Keratinocyte (primary cell): Measurements from ENCODE around the gene RYR2. TPM values are rescaled to one million over a fixed set of nuclear protein-coding genes. Genes with fewer than 3 reads are reported as not detected.

Experiments used
- DNase-seq: peaks from one replicate; pipeline ENCODE4 v3.0.0-alpha.2; 2011; ENCODE audit warnings: low read depth, missing footprints, low spot score
- FAIRE-seq: peaks from 2 replicates; lab custom pipeline; 2011; peaks lifted over from hg19 to GRCh38; lab: Jason Lieb, UNC
- H2AFZ ChIP-seq: 2 replicates; pipeline ENCODE4 v1.6.0; 2012; ENCODE audit warnings: low read length, control low read depth, inconsistent platforms; ENCODE audit not compliant: control insufficient read depth
- H3K27ac ChIP-seq: 2 replicates; pipeline ENCODE4 v1.5.1; 2011; ENCODE audit warnings: low read length; ENCODE audit not compliant: control insufficient read depth, insufficient read depth
- H3K27me3 ChIP-seq: 3 replicates; pipeline ENCODE4 v1.6.0; 2011; ENCODE audit warnings: low read length; ENCODE audit not compliant: control insufficient read depth, insufficient read depth; ENCODE audit errors: extremely low read depth
- H3K36me3 ChIP-seq, 2 experiments: 2 replicates in 1 of 2; 3 replicates in 1 of 2; pipeline ENCODE4 v1.5.1; 2011; ENCODE audit warnings: low read length in 2 of 2, mild to moderate bottlenecking in 1 of 2; ENCODE audit not compliant: control insufficient read depth in 2 of 2, insufficient read depth in 2 of 2; ENCODE audit errors: extremely low read depth in 1 of 2
- H3K4me1 ChIP-seq: 3 replicates; pipeline ENCODE4 v1.5.1; 2011; ENCODE audit warnings: low read length; ENCODE audit not compliant: control insufficient read depth, insufficient read depth; ENCODE audit errors: extremely low read depth
- H3K4me2 ChIP-seq: 3 replicates; pipeline ENCODE4 v1.6.0; 2011; ENCODE audit warnings: low read depth, low read length; ENCODE audit not compliant: control insufficient read depth, insufficient read depth; ENCODE audit errors: extremely low read depth
- H3K4me3 ChIP-seq, 3 experiments: fragments of 200-600 bp in 1 of 3; sonication (generic) in 1 of 3; 2 replicates in 2 of 3; 3 replicates in 1 of 3; pipeline ENCODE4 v1.5.1; 2011 to 2016; ENCODE audit warnings: low read length in 3 of 3, mild to moderate bottlenecking in 3 of 3, control low read depth in 2 of 3, inconsistent platforms in 1 of 3, low read depth in 1 of 3, mixed read lengths in 1 of 3, mixed run types in 1 of 3, moderate library complexity in 1 of 3; ENCODE audit not compliant: control insufficient read depth in 2 of 3, insufficient read depth in 2 of 3; ENCODE audit errors: extremely low read depth in 1 of 3
- H3K79me2 ChIP-seq: 2 replicates; pipeline ENCODE4 v1.6.0; 2012; ENCODE audit warnings: low read length; ENCODE audit not compliant: control insufficient read depth, insufficient read depth
- H3K9ac ChIP-seq: 3 replicates; pipeline ENCODE4 v1.6.0; 2011; ENCODE audit warnings: low read length; ENCODE audit not compliant: control insufficient read depth, insufficient read depth; ENCODE audit errors: extremely low read depth
- H3K9me1 ChIP-seq: 3 replicates; pipeline ENCODE4 v1.6.0; 2011; ENCODE audit warnings: low read length; ENCODE audit not compliant: control insufficient read depth, insufficient read depth; ENCODE audit errors: extremely low read depth
- H3K9me3 ChIP-seq: 2 replicates; pipeline ENCODE4 v1.5.1; 2012; ENCODE audit warnings: low read depth, low read length; ENCODE audit not compliant: control insufficient read depth
- H4K20me1 ChIP-seq: 3 replicates; pipeline ENCODE4 v1.6.0; 2011; ENCODE audit warnings: low read length; ENCODE audit not compliant: control insufficient read depth, insufficient read depth; ENCODE audit errors: extremely low read depth
- EZH2 ChIP-seq: IDR thresholded peaks from one replicate; pipeline ENCODE4 v1.6.1; 2012; ENCODE audit warnings: inconsistent platforms, mild to moderate bottlenecking, low read length, moderate library complexity
- dilution Hi-C: fragments of 300-500 bp; cut with MboI; formaldehyde crosslinking; loops from one replicate; pipeline ENCODE4 v1.7.0; 2020; ENCODE audit warnings: low sequenced_read_pairs; ENCODE audit not compliant: extremely low pct_ligation_motif_present
- polyA plus RNA-seq, 5 experiments: library from polyadenylated mRNA; depleted of rRNA in 3 of 5; stranded (reverse) in 3 of 5; stranded (forward) in 1 of 5; unstranded in 1 of 5; fragments of >200 nt; gene quantifications; 1 replicate in 1 of 5; 2 replicates in 3 of 5; 3 replicates in 1 of 5; pipeline versions ENCODE4 v1.2.1 to v1.2.3, GENCODE V29; 2011 to 2012; ENCODE audit warnings: missing spikeins in 2 of 5, low read depth in 1 of 5, low replicate concordance in 1 of 5
- TF ChIP-seq, protein P1 (sequence below), 3 experiments: IDR thresholded peaks in 1 of 3; conservative IDR thresholded peaks in 1 of 3; optimal IDR thresholded peaks in 1 of 3; 2 replicates in 2 of 3; 3 replicates in 1 of 3; pipeline versions ENCODE3 to v1.5.1; 2011; ENCODE audit warnings: low read length in 3 of 3, mild to moderate bottlenecking in 3 of 3, moderate library complexity in 2 of 3, control low read depth in 1 of 3, inconsistent platforms in 1 of 3; ENCODE audit not compliant: insufficient read depth in 2 of 3; ENCODE audit errors: extremely low read depth in 1 of 3

Gene RYR2
- polyA plus RNA-seq, 1 donor (not counting 4 experiments of a cell fraction or from before 2014, with no cell fraction given): 0.05 TPM

DNA sequence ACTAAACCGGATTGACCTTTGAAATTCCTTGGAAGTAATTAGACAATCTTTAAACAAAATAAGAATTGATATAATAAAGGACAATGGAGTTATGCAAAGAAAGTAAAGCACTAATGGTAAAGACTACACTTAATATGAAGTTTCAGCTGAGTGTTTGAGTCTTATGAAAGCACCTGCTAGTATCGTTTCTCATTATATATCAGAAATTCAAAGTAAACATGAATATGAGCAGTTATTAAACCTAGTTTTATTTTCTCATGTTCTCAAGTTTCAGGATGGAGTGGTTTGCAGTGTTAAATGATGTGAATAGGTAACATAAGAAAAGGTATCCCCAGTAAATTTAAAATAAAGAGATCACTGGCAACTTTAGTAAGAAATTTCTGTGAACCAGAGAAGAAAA, 660.2 kb downstream of the RYR2 start:
- Histone ChIP-seq H3K9me1 (no peaks in the 10 kb centered on the region), H3K4me3 (no peak overlapping the region), H3K36me3 (no peaks in the 10 kb centered on the region), H3K27ac (no peak overlapping the region), H3K27me3 (no peaks in the 10 kb centered on the region), H2AFZ (no peak overlapping the region), H3K9ac (no peak overlapping the region), H3K4me2 (no peak overlapping the region), H4K20me1 (no peaks in the 10 kb centered on the region), H3K79me2 (no peaks in the 10 kb centered on the region), H3K9me3 (no peaks in the 10 kb centered on the region), H3K4me1 (no peaks in the 10 kb centered on the region)
- DNase-seq (no peak), FAIRE-seq (no peak)
- dilution Hi-C loops: no loop called here
- TF ChIP-seq, protein P1, sequence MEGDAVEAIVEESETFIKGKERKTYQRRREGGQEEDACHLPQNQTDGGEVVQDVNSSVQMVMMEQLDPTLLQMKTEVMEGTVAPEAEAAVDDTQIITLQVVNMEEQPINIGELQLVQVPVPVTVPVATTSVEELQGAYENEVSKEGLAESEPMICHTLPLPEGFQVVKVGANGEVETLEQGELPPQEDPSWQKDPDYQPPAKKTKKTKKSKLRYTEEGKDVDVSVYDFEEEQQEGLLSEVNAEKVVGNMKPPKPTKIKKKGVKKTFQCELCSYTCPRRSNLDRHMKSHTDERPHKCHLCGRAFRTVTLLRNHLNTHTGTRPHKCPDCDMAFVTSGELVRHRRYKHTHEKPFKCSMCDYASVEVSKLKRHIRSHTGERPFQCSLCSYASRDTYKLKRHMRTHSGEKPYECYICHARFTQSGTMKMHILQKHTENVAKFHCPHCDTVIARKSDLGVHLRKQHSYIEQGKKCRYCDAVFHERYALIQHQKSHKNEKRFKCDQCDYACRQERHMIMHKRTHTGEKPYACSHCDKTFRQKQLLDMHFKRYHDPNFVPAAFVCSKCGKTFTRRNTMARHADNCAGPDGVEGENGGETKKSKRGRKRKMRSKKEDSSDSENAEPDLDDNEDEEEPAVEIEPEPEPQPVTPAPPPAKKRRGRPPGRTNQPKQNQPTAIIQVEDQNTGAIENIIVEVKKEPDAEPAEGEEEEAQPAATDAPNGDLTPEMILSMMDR (optimal IDR thresholded peaks at IDR 0.05 in 1 of 3, IDR thresholded peaks at IDR 0.05 in 1 of 3, conservative IDR thresholded peaks at IDR 0.05 in 1 of 3; ENCODE audit: extremely low read depth in 1 of 3, insufficient read depth in 2 of 3, low read length in 3 of 3): no peak
- no peak for TF ChIP-seq EZH2

DNA sequence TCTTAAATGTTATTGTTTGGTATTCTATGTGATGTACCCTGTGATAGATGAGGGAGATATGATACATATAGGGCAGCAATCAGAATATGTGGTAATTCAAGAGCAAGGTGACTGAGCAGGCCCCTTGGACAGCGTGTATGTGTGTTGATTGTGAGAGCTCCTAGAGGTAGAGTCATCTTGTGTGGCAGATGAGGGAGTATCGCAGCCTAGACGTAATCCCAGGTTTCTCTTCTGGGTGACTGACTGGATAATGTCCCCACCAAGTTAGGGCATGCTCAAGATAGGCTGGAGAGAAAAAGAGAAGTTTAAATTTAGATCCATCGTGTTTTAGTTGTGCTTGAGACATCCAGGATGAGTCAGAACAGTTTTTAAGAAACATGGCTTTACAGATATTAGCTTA, 663.5 kb downstream of the RYR2 start:
- no peaks in the 10 kb centered on the region for H3K4me1 ChIP-seq
- H3K4me3 ChIP-seq: no peak overlapping the region
- dilution Hi-C loops: no loop called here
- H3K9me1 ChIP-seq: no peaks in the 10 kb centered on the region
- H3K4me2 ChIP-seq: no peak overlapping the region
- no peaks in the 10 kb centered on the region for H3K27me3 ChIP-seq
- no peaks in the 10 kb centered on the region for H3K36me3 ChIP-seq
- no peak for FAIRE-seq
- DNase-seq: no peak
- TF ChIP-seq, protein P1 (optimal IDR thresholded peaks at IDR 0.05 in 1 of 3, IDR thresholded peaks at IDR 0.05 in 1 of 3, conservative IDR thresholded peaks at IDR 0.05 in 1 of 3; ENCODE audit: extremely low read depth in 1 of 3, insufficient read depth in 2 of 3, low read length in 3 of 3): no peak
- no peak for TF ChIP-seq EZH2
- no peak overlapping the region for H2AFZ ChIP-seq
- no peaks in the 10 kb centered on the region for H3K9me3 ChIP-seq
- H3K79me2 ChIP-seq: no peaks in the 10 kb centered on the region
- no peak overlapping the region for H3K27ac ChIP-seq
- no peaks in the 10 kb centered on the region for H4K20me1 ChIP-seq
- H3K9ac ChIP-seq: no peak overlapping the region
